Cardiac fibroblast (primary cell): ENCODE results near the gene MTHFD2.
"Not testable (repeated sequence)": the region's sequence is repeated elsewhere in the genome, so short reads cannot be mapped to it uniquely, and the experiment has no call there.

Source experiments
- DNase-seq, 2 donors: peaks; one replicate each; pipeline versions ENCODE4 v3.0.0 to v3.0.0-alpha.2; 2010; ENCODE audit warnings: low read depth in 2 of 2
- H3K4me3 ChIP-seq, 2 donors: replicated peaks in 1 of 2; 1 replicate in 1 of 2; 2 replicates in 1 of 2; pipeline ENCODE4 v1.5.1; 2011; ENCODE audit warnings: low read depth in 2 of 2, low read length in 2 of 2, mild to moderate bottlenecking in 2 of 2, moderate library complexity in 1 of 2
- TF ChIP-seq, protein P1 (sequence below): IDR thresholded peaks from one replicate; pipeline ENCODE4 v1.5.1; 2011; ENCODE audit warnings: low read depth, mild to moderate bottlenecking, low read length, inconsistent platforms

The MTHFD2 gene

DNA sequence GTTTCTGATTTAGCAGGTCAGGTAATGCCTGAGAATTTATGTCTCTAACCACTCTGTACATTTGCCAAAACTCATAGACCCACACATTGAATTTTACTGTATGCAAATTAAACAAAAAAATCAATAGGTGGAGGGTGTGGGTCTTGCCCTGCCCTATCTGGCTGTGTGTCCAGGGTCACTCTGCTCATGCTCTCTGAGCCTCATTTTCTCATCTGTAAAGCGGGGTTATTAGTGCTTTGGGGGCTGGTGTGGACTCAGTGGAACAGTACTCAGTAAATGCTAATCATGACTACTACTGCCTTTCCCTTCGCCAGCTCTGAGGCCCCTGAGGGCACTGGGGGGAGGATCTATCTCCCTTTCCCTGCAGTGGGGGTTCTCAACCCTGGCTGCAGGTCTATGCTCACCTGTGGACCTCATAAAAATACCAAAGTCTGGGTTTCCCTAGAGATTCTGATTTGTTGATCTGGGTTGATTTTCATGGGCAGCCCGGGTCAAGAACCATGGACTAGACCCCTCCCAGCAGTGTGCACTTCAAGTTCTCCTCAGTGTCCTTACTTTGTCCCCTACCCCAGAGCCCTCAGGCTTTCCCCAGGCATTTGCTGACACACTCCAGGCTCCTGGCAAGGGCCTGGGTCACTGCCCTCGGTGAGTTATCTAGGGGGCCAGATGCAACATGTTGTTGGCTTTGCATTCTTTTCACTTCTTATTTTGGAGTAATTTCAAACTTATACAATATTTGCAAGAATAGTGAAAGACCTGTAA is 27.5 kb downstream of the MTHFD2 start:
- no peak overlapping the region for H3K4me3 ChIP-seq
- no peak for DNase-seq
- TF ChIP-seq, protein P1, sequence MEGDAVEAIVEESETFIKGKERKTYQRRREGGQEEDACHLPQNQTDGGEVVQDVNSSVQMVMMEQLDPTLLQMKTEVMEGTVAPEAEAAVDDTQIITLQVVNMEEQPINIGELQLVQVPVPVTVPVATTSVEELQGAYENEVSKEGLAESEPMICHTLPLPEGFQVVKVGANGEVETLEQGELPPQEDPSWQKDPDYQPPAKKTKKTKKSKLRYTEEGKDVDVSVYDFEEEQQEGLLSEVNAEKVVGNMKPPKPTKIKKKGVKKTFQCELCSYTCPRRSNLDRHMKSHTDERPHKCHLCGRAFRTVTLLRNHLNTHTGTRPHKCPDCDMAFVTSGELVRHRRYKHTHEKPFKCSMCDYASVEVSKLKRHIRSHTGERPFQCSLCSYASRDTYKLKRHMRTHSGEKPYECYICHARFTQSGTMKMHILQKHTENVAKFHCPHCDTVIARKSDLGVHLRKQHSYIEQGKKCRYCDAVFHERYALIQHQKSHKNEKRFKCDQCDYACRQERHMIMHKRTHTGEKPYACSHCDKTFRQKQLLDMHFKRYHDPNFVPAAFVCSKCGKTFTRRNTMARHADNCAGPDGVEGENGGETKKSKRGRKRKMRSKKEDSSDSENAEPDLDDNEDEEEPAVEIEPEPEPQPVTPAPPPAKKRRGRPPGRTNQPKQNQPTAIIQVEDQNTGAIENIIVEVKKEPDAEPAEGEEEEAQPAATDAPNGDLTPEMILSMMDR, result no peak

GRCh38 chr2:74226648-74227213 is 28.3 kb downstream of the MTHFD2 start:
- TF ChIP-seq, protein P1, result no peak
- no peak overlapping the region for H3K4me3 ChIP-seq
- peak in 1 of 2 donors; percentile 10 for DNase-seq

DNA sequence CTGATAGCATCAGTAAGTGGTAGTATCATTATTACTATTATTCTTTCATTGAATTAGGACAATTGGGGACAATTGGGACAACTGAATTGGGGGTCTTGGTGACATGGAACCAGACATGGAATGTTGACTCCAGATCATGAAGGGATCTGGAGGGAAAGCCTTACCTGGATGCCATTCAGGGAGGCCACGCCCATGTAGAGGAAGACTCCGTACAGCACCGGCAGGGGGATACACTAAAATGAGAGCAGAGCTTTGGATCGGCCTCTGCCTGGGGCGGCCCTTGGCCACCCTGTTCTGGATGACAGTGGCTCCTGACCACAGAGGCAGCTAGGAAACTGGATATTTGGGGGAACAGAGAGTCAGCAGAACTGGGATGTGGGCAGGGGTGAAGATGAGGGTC is 29.2 kb downstream of the MTHFD2 start:
- DNase-seq, result no peak
- TF ChIP-seq, protein P1, result no peak
- H3K4me3 ChIP-seq, result no peak overlapping the region

- H3K4me3 ChIP-seq, result no peak overlapping the region
- TF ChIP-seq, protein P1, result no peak
- no peak for DNase-seq
Measured at GRCh38 chr2:74228772-74229171, 30.4 kb downstream of the MTHFD2 start.

DNA sequence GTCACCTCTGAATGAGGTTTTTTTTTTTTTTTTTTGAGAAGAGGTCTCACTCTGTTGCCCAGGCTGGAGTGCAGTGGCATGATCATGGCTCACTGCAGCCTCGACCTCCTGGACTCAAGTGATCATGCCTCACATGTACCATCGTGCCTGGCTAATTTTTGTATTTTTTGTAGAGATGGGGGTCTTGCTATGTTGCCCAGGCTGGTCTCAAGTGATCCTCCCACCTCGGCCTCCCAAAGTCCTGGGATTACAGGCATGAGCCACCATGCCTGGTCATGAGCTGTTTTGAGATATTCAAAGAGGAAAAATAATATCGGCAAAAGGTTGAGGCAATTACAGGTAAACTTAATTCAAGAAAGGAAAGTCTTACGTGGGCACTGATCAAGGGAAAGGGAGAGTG is 31.4 kb downstream of the MTHFD2 start:
- H3K4me3 ChIP-seq, DNase-seq: not testable (repeated sequence)

GRCh38 chr2:74232426-74232825 is 34.0 kb downstream of the MTHFD2 start:
- no peak overlapping the region for H3K4me3 ChIP-seq
- no peak for DNase-seq
- TF ChIP-seq, protein P1, result no peak

DNA sequence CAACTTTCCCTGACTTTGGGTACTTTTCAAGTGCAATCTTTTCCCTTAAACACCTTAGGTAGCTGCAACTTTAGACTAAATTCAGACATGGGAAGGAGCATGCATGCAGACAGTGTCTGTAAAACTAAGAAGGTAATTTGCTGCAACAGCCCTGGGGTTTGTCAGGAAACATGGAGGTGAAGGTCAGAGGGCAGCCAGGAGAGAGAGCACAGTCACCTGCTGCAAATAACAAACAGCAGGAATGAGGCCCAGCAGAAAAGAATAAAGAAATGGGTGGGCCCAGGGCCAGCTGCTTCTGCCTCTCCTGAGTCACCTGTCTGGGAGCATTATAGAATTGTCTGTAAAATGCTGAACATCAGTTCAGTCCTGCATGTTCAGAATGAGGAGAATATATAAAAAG is 35.2 kb downstream of the MTHFD2 start:
- TF ChIP-seq, protein P1, result no peak
- DNase-seq, result no peak
- H3K4me3 ChIP-seq, result no peak overlapping the region
